ENCODE measurements around the gene RPS27L. TPM values are rescaled to one million over a fixed set of nuclear protein-coding genes. Genes with fewer than 3 reads are reported as not detected.
A peak's percentile ranks its signal among the peaks of the same experiment; 100 is the strongest.

The RPS27L gene
- total RNA-seq, 4 donors from 2014 or later: 47.8 to 94.9 (median 51.5) TPM

DNA sequence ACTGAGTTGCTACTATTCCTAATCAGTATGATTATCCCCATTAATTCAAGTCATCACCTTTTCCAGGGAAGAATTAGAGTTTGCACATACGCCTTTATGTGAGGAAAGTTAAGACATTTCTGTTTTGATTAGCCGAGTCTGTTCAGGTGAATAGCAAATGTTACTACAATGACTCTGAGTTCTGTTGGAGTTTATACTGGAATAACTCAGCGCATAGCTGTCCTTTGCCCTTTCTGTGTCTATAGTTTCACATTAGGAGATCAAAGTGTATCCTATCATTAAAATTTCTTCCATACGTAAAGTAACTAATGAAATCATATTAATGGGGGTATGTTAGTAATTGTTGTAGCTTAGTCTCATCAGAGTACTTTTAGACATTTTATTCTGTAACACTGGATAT, 37.0 kb upstream of the RPS27L start:
- H3K9me3 ChIP-seq: no peaks in the 10 kb centered on the region
- TF ChIP-seq EP300 (IDR thresholded peaks at IDR 0.05): no peak
- no peak for TF ChIP-seq POLR2AphosphoS5 (IDR thresholded peaks at IDR 0.05)
- TF ChIP-seq, protein P1, sequence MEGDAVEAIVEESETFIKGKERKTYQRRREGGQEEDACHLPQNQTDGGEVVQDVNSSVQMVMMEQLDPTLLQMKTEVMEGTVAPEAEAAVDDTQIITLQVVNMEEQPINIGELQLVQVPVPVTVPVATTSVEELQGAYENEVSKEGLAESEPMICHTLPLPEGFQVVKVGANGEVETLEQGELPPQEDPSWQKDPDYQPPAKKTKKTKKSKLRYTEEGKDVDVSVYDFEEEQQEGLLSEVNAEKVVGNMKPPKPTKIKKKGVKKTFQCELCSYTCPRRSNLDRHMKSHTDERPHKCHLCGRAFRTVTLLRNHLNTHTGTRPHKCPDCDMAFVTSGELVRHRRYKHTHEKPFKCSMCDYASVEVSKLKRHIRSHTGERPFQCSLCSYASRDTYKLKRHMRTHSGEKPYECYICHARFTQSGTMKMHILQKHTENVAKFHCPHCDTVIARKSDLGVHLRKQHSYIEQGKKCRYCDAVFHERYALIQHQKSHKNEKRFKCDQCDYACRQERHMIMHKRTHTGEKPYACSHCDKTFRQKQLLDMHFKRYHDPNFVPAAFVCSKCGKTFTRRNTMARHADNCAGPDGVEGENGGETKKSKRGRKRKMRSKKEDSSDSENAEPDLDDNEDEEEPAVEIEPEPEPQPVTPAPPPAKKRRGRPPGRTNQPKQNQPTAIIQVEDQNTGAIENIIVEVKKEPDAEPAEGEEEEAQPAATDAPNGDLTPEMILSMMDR (IDR thresholded peaks at IDR 0.05): no peak
- TF ChIP-seq POLR2A (IDR thresholded peaks at IDR 0.05): no peak
- H3K4me3 ChIP-seq: no peak overlapping the region
- no peak for DNase-seq (ENCODE audit: low spot score in 2 of 2)
- peak overlapping the region; percentile 64 for H3K27ac ChIP-seq
- no peaks in the 10 kb centered on the region for H3K27me3 ChIP-seq
- WGBS: 84% methylated on average over 4 of the region's 4 CpGs
- peaks cover 80% of the 10 kb centered on the region for H3K4me1 ChIP-seq
- H3K36me3 ChIP-seq: no peaks in the 10 kb centered on the region

GRCh38 chr15:63192619-63193206, 35.4 kb upstream of the RPS27L start:
- Histone ChIP-seq H3K36me3 (no peaks in the 10 kb centered on the region), H3K4me3 (no peak overlapping the region), H3K27ac (no peak overlapping the region), H3K27me3 (no peaks in the 10 kb centered on the region), H3K4me1 (peaks cover 70% of the 10 kb centered on the region), H3K9me3 (no peaks in the 10 kb centered on the region)
- DNase-seq (ENCODE audit: low spot score in 2 of 2): no peak
- TF ChIP-seq, protein P1 (IDR thresholded peaks at IDR 0.05): no peak
- TF ChIP-seq POLR2AphosphoS5 (IDR thresholded peaks at IDR 0.05): no peak
- 89% methylated on average over 5 of the region's 5 CpGs for WGBS

- H3K27ac ChIP-seq: no peak overlapping the region
- peak overlapping the region; percentile 64 for H3K4me3 ChIP-seq
- 68% methylated on average over 3 of the region's 3 CpGs for WGBS
These were observed 34.8 kb upstream of the RPS27L start for GRCh38 chr15:63191895-63192618.

GRCh38 chr15:63190769-63191649, 33.7 kb upstream of the RPS27L start:
- H3K36me3 ChIP-seq: no peaks in the 10 kb centered on the region
- 53% methylated on average over 3 of the region's 3 CpGs for WGBS
- DNase-seq (ENCODE audit: low spot score in 2 of 2): no peak

More at GRCh38 chr15:63191895-63192618, 34.8 kb upstream of the RPS27L start:
- Histone ChIP-seq H3K36me3 (no peaks in the 10 kb centered on the region), H3K27me3 (no peaks in the 10 kb centered on the region), H3K9me3 (no peaks in the 10 kb centered on the region), H3K4me1 (peaks cover 66% of the 10 kb centered on the region)
- TF ChIP-seq POLR2A (IDR thresholded peaks at IDR 0.05) (no peak), EP300 (IDR thresholded peaks at IDR 0.05) (no peak)
- TF ChIP-seq, protein P1 (IDR thresholded peaks at IDR 0.05): no peak
- DNase-seq (ENCODE audit: low spot score in 2 of 2): no peak

More at GRCh38 chr15:63190769-63191649, 33.7 kb upstream of the RPS27L start:
- Histone ChIP-seq H3K27me3 (no peaks in the 10 kb centered on the region), H3K27ac (peak overlapping the region; percentile 73), H3K4me3 (peak overlapping the region; percentile 64), H3K9me3 (no peaks in the 10 kb centered on the region), H3K4me1 (peaks cover 62% of the 10 kb centered on the region)
- TF ChIP-seq, protein P1 (IDR thresholded peaks at IDR 0.05): no peak
- no peak for TF ChIP-seq EP300 (IDR thresholded peaks at IDR 0.05)
- no peak for TF ChIP-seq POLR2A (IDR thresholded peaks at IDR 0.05)
- no peak for TF ChIP-seq POLR2AphosphoS5 (IDR thresholded peaks at IDR 0.05)
